HG03469 (cell line): ENCODE results near the gene ADAMTS13.
"Not testable (repeated sequence)": the region's sequence is repeated elsewhere in the genome, so short reads cannot be mapped to it uniquely, and the experiment has no call there.

Experiments used
- ATAC-seq: cut with Tn5 transposase; IDR thresholded peaks from one replicate; pipeline ENCODE4 v1.9.1; 2021; ENCODE audit warnings: mild to moderate bottlenecking, moderate library complexity, moderate number of reproducible peaks; ENCODE audit not compliant: unreplicated experiment

ADAMTS13 gene

GRCh38 chr9:133421615-133422542, at the start of gene ADAMTS13:
Gene ADAMTS13, plus strand, starts transcription at chr9:133422367. Its CDS starts 77 bp downstream, at chr9:133422444.
- peak; percentile 29 for ATAC-seq

GRCh38 chr9:133374612-133375115, 47.5 kb upstream of the ADAMTS13 start:
- no peak for ATAC-seq

DNA sequence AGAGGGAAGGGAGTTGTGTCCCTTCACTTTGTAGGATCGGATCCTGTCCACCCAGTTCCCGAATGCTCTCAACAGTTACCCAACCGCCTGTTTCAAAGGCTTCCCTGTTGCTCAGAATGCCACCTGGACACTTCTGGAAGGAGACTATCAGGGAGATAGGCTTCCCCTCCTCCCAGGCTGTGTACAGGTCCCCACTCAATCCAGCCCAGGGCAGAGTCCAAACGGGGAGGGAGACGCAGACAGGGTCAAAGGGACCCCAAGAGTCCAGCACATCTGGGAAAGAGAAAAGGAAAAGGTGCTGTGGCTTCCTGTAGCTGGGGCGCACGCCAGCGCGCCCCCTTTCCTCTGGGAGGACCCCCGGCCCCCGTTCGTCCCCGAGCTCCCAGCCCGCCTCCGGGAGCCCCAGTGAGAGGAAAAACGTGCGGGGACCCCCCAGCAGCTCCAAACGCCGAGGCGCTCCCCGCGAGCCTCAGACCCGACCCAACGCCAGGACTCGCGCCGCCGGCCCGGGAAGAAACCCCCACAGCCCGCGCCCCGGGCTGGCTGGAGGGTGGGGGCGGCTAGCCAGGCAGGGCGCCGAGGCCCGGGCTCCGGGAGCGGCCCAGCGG, 46.9 kb upstream of the ADAMTS13 start:
- no peak for ATAC-seq

DNA sequence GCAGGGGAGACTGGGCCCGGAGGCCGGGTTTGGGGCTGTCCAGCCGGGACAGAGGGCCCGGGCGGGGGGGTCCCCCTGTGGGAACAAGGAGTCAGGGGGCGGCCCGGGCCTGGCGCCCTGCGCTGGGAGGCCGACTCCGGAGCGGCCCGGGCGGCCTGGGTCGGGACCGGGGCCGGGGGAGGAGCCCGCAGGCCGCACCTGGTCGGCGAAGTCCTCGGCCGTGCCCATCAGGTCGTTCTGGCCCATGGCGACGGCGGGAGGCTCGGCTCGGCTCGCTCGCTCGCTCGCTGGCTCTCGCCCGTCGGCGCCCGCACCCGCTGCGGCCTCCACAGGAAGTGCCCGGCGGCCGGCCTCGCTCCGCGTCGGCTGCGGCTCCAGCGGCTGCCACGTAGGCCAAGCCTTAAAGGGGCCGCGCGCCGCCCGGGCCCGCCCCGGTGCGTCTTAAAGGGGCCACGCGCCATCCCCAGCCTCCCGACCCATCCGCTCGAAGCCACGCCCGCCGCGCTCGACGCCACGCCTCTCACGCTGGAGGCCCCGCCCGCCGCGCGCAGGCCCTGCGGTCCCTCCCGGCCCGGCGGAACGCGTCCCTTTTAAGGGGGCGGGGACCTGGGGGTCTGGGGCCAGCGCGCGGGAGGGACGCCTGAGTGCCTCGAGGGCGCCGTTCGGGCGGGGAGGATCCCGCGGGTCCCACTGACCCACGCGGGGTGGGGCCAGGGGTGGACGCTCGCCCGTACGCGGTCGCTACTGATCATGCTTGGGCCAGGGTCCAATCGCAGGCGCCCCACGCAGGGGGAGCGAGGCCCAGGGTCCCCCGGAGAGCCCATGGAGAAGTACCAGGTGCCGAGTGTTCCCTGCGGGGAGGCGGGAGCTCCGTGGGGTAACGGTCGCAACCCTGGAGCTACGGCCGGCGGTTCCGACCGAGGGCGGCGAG, 46.2 kb upstream of the ADAMTS13 start, which contains the start of the genes STKLD1 and SURF4:
Gene STKLD1, plus strand, starts transcription at position 643 of the 931 bp plus-strand sequence. Its CDS starts 108 bp downstream, at position 751.
Gene SURF4, minus strand, starts transcription at position 337 of the 931 bp plus-strand sequence. Its CDS starts 91 bp downstream, at position 246.
- peak; percentile 72 for ATAC-seq

DNA sequence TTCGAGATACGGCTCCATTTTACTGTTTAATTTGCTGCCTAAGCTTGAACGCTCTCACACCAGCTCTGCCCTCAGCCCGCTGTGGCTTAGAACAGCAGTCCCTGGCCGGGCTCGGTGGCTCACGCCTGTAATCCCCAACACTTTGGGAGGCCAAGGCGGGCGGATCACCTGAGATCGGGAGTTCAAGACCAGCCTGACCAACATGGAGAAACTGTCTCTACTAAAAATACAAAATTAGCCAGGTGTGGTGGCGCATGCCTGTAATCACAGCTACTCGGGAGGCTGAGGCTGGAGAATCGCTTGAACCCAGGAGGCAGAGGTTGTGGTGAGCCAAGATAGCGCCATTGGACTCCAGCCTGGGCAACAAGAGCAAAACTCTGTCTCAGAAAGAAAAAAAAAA, 44.9 kb upstream of the ADAMTS13 start:
- ATAC-seq: not testable (repeated sequence)

- no peak for ATAC-seq
Measured at GRCh38 chr9:133377721-133378216, 44.4 kb upstream of the ADAMTS13 start.

DNA sequence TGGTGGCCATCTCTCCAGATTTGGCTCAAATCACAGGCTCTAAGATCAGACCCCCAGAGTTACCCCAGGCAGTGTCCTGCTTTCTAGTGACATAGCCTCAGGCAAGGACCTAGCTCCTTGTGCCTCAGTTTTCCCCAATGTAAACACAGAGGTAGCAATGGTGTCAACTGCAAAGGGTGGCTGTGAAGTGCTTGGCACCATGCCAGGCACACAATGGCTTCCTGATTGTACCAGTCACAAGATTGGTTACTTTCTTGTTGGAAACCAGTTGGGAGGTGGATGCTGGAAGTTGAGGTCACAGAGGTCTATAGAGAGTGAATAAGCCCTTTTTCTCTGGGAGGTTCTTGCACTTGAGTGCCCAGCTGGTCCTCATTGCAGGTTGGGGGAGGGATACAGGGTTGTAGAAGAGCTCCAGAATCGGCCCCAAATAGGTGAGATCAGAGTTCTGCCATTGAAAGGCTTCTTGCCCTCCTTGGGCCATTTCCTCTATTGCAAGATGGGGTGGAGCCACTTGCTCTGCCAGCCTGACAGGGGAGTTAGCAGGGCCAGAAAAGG, 43.7 kb upstream of the ADAMTS13 start:
- no peak for ATAC-seq

DNA sequence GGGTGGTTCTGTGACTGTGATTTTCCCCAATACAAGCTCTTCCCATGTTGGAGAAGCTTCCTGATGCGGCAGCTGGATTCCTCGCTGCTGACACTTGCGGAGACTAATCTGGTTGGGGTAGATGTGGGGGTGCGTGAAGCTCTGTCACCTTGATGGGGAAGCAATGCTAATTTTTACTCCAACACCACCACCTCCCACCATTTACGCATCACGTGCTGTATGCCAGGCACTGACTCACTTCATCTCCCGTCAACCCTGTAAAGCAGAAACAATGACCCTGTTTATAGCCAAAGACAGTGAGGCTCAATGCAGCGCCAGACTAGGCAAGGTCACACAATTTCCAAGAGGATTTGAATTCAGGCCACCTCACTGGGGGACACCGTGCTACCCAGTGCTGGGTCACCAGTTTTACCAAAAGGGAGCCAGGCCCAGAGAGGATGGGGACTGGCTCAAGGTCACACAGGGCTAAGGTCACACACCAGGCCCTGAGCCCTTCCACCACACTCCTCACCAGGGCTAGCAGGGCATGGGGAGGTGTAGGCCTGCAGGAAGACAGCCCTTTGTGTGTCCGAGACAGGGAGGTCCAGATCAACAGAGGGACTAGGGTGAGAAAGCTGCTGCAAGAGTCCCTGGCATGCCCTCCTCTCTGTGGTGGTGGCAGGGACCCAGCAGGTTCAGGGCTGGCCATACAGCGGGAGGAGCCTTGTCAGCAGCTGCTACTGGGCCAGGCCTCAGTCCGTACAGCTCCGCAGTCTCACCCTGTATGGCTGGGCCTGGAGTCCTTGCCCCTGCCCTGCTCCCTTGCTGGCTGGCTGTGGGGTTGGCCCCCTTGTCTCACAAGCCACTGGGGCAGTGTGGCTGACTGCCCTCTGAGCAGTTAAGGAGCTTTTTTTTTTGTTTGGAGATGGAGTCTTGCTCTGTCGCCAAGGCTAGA, 42.7 kb upstream of the ADAMTS13 start:
- ATAC-seq: no peak

DNA sequence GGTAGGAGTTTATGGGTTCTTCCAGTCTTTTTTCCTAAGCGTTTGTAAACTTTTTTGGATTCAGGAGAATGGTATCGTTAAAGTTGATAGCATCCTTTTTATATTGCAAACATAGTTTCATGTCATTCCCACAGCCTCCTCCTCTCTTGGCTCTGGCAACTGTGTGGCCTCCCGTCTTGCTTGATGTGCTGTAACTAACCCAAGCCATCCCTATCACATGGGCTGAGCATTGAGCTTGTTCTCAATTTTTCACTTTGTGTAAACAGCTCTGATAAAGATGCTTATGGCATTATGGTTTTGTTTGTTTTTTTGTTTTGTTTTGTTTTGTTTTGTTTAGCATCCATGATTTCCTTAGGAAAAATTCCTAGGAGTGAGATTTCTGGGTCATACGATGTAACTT, 41.4 kb upstream of the ADAMTS13 start:
- no peak for ATAC-seq

GRCh38 chr9:133382507-133383141, 39.5 kb upstream of the ADAMTS13 start:
- no peak for ATAC-seq

GRCh38 chr9:133383438-133383837, 38.7 kb upstream of the ADAMTS13 start:
- no peak for ATAC-seq

- no peak for ATAC-seq
Measured at GRCh38 chr9:133384736-133385321, 37.3 kb upstream of the ADAMTS13 start.

DNA sequence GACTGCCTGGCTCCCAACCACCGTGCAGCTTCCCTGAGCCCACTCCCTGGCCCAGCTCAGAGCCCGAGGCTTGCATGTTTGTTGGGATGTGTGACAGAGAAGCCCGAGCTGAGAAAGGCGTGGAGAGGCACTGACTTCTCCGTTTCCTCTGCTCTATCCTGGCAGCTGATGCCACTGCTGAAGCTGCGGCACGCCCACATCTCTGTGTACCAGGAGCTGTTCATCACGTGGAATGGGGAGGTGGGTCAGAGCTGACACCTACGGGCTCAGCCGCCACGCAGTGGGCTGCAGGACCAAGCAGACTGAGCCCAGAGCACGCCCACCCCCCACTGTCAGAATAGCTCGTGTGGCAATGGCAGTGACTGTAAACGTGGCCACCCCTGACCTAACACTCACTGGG, 36.7 kb upstream of the ADAMTS13 start:
- no peak for ATAC-seq

DNA sequence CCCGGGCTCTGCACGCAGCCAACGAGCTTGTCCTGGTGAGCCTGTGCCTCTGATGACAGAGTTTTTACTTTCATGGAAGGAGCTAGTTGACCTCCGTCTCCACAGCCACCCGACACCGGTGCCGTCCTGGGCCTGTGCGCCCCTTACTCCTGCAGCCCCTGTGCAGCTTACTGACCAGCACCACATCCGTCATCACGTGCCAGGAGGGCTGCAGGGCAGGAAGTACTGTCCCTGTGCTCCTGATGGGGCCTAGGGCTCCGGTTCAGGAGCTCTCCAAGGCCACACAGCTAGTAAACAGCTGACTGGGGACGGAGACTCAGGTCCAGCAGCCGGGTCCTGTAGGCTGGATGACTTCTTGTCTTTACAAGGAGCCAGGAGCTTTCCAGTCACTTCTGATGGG, 35.8 kb upstream of the ADAMTS13 start:
- no peak for ATAC-seq

- no peak for ATAC-seq
Measured at GRCh38 chr9:133387680-133388079, 34.5 kb upstream of the ADAMTS13 start.

DNA sequence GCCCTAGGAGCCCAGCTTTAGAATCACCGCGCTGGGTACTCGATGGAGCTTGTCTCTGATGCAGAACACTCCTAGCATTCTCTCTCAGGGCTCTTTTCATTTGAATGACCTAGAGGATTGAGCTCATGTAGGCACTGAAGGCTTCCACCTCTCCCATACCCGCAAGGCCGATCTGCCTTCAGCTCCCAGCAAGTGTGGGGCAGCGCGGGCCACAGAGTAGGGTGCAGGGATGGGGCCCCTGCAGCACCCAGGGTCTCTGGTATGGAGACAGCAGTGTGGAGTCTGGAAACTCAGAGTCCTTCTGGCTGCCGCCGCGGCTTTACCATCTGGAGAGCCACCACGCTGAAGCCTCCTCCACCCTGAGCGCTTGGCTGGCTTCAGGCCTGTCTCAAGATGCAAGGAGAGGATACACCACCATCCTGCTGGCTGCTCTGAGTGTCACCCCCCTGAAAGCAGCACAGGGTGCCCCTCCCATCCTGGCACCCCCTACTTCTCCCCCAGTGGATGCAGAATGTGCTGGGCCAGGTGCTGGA, 33.1 kb upstream of the ADAMTS13 start:
- ATAC-seq: no peak

GRCh38 chr9:133389562-133389961, 32.6 kb upstream of the ADAMTS13 start:
- ATAC-seq: no peak

- no peak for ATAC-seq
Measured at GRCh38 chr9:133390713-133391112, 31.5 kb upstream of the ADAMTS13 start.
